Mesodermal cell (in vitro differentiated cells): ENCODE data around the gene URGCP.
"Not testable (repeated sequence)": the region's sequence is repeated elsewhere in the genome, so short reads cannot be mapped to it uniquely, and the experiment has no call there.

Experiments
- H3K27ac ChIP-seq: 2 replicates; pipeline ENCODE4 v1.7.0; 2013; ENCODE audit warnings: mild to moderate bottlenecking, low read depth, low read length, moderate library complexity; ENCODE audit not compliant: severe bottlenecking
- H3K36me3 ChIP-seq: 2 replicates; pipeline ENCODE4 v1.7.1; 2013; ENCODE audit warnings: mild to moderate bottlenecking, low read length, moderate library complexity; ENCODE audit not compliant: control insufficient read depth, insufficient read depth
- H3K4me1 ChIP-seq: one replicate; pipeline ENCODE4 v1.7.1; 2013; ENCODE audit warnings: mild to moderate bottlenecking, low read length; ENCODE audit not compliant: insufficient read depth, control insufficient read depth, poor library complexity, severe bottlenecking
- H3K4me3 ChIP-seq: 2 replicates; pipeline ENCODE4 v1.7.0; 2013; ENCODE audit warnings: low read length, control low read depth, mild to moderate bottlenecking; ENCODE audit not compliant: insufficient read depth, poor library complexity, severe bottlenecking; ENCODE audit errors: extremely low read depth
- H3K9me3 ChIP-seq: 2 replicates; pipeline ENCODE4 v1.7.1; 2013; ENCODE audit warnings: mild to moderate bottlenecking, low read length, moderate library complexity; ENCODE audit not compliant: control insufficient read depth
- WGBS, 2 experiments: methylation state at CpG; one replicate each; pipeline ENCODE4 v1.1.5; 2013; ENCODE audit warnings: missing lambda C conversion rate in 2 of 2; ENCODE audit not compliant: insufficient coverage in 2 of 2; 5-methylcytosine and 5-hydroxymethylcytosine counted together

Gene URGCP

GRCh38 chr7:43855176-43855575 is 51.2 kb downstream of the URGCP start:
- Histone ChIP-seq H3K4me1 (no peaks in the 10 kb centered on the region), H3K4me3 (no peak overlapping the region), H3K36me3 (no peaks in the 10 kb centered on the region), H3K9me3 (no peaks in the 10 kb centered on the region), H3K27ac (no peak overlapping the region)

GRCh38 chr7:43851805-43852204 is 54.6 kb downstream of the URGCP start:
- no peak overlapping the region for H3K27ac ChIP-seq
- 80% methylated on average over 1 of the region's 2 CpGs; no CpG with 5 or more reads in 1 of the 2 experiments for WGBS, 2 experiments
- H3K9me3 ChIP-seq = no peaks in the 10 kb centered on the region
- H3K36me3 ChIP-seq = no peaks in the 10 kb centered on the region
- no peaks in the 10 kb centered on the region for H3K4me1 ChIP-seq
- no peak overlapping the region for H3K4me3 ChIP-seq

DNA sequence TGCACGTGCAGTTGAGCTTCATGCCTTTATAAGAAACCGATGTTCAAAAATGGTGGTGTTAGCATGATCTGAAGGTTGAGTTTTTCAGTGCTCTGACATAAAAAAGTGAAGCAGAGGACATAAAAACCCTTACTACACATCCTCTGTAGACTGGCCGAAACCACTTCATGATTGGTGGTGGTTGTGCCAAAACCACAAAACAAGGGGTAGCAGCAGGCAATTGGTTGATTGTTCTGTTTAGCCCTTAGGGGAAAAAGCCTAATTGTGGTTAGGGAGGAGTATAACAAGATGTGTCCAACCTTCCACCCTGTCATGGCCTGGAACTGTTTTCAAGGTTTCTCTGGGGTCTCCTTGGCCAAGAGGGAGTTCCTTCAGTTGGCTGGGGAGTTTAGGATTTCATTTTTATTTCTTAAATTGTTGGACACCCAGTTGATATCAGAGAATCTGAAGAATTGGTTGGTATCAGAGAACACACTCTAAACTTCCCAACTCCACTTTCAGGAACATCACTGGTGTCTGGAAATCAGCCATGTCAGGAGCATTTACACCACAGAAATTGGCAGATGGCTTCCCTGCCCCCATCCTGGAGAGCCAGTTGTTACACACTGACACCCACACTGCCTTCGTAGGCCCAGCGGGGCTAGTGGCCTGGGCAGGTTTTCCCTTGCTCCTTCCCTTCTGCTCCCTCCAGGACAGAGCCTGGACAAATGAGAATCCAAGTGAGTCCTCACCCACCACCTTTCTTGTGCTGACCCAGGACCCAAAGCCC is 55.9 kb downstream of the URGCP start:
- WGBS, 2 experiments = 91 to 94% methylated on average over 3 of the region's 5 CpGs
- H3K4me1 ChIP-seq = no peaks in the 10 kb centered on the region
- no peak overlapping the region for H3K27ac ChIP-seq

GRCh38 chr7:43849047-43849446 is 57.3 kb downstream of the URGCP start:
- WGBS, 2 experiments = no CpG with 5 or more reads among the region's 2 CpGs
- H3K4me3 ChIP-seq = no peak overlapping the region
- no peak overlapping the region for H3K27ac ChIP-seq
- no peaks in the 10 kb centered on the region for H3K4me1 ChIP-seq
- no peaks in the 10 kb centered on the region for H3K36me3 ChIP-seq
- no peaks in the 10 kb centered on the region for H3K9me3 ChIP-seq

More for the DNA sequence above, 55.9 kb downstream of the URGCP start:
- no peaks in the 10 kb centered on the region for H3K9me3 ChIP-seq
- no peak overlapping the region for H3K4me3 ChIP-seq
- no peaks in the 10 kb centered on the region for H3K36me3 ChIP-seq

DNA sequence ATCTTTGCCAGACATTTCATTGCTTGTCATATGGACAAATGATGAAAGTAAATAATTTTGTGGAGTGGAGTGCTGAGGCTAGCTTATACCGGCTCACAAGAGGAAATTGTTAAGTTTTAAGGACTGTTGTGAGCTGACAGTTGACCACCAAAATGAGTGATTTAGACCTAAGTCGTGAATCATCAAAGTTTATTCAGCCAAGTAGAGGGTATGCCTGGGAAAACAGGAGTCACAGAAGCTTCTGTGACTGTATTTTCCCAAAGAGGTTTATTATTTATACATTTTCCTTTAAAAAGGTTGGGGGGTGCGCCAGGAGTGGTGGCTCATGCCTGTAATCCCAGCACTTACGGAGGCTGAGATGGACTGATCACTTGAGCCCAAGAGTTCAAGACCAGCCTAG is 58.9 kb downstream of the URGCP start:
- 83 to 92% methylated on average over 1 to 2 of the region's 4 CpGs for WGBS, 2 experiments
- H3K36me3 ChIP-seq = no peaks in the 10 kb centered on the region
- no peaks in the 10 kb centered on the region for H3K4me1 ChIP-seq
- H3K9me3 ChIP-seq = no peaks in the 10 kb centered on the region
- H3K4me3 ChIP-seq = no peak overlapping the region
- H3K27ac ChIP-seq = no peak overlapping the region

DNA sequence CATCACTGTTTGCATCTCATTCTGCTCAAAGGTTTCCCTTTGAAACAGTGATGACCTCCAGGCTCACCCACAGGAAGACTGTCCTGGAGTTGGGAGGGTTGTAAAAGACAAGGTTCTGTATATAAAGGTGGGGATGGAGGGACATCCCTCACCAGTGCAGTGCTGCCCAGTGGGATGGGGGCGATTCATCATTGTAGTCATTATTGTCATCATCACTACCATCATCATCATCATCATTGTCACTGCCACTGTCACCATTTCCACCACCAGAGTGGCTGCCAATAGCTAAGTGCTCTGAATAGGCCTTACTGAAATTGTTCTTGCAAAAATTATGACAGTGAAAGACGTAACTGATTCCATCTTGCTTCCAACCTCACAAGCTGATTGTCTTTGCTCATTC is 61.7 kb downstream of the URGCP start:
- no peaks in the 10 kb centered on the region for H3K9me3 ChIP-seq
- no peaks in the 10 kb centered on the region for H3K4me1 ChIP-seq
- WGBS, 2 experiments = 89% methylated on average over 2 of the region's 2 CpGs; no CpG with 5 or more reads in 1 of the 2 experiments
- H3K27ac ChIP-seq = no peak overlapping the region
- H3K36me3 ChIP-seq = no peaks in the 10 kb centered on the region
- H3K4me3 ChIP-seq = no peak overlapping the region

DNA sequence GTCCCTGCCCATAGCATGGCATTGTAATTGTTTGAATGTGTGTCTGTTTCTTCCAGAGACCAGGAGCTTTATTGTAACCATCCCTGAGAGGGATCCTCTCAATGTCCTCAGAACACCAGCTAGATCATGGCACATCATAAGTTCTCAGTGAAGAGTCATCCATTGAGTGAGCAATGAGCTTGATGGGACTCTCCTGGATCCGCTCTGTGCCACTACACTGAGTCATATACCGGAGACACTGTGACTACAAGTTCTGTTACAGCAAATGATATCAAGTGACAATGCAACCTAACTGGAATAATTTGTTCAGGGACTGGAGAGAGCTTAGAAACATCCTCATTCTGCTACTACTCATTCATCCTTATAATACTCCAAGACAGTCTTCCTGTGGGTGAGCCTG is 62.1 kb downstream of the URGCP start:
- Histone ChIP-seq H3K36me3 (no peaks in the 10 kb centered on the region), H3K4me1 (no peaks in the 10 kb centered on the region), H3K4me3 (no peak overlapping the region), H3K27ac (no peak overlapping the region), H3K9me3 (no peaks in the 10 kb centered on the region)
- WGBS, 2 experiments = 92% methylated on average over 2 of the region's 2 CpGs; no CpG with 5 or more reads in 1 of the 2 experiments

- no peaks in the 10 kb centered on the region for H3K9me3 ChIP-seq
- WGBS, 2 experiments = 90 to 97% methylated on average over 3 to 4 of the region's 4 CpGs
- H3K27ac ChIP-seq = no peak overlapping the region
- H3K36me3 ChIP-seq = no peaks in the 10 kb centered on the region
- no peaks in the 10 kb centered on the region for H3K4me1 ChIP-seq
- H3K4me3 ChIP-seq = no peak overlapping the region
These were observed 63.1 kb downstream of the URGCP start for GRCh38 chr7:43843296-43843695.

GRCh38 chr7:43838201-43838658 is 68.2 kb downstream of the URGCP start:
- no peak overlapping the region for H3K4me3 ChIP-seq
- no peaks in the 10 kb centered on the region for H3K36me3 ChIP-seq
- H3K9me3 ChIP-seq = no peaks in the 10 kb centered on the region
- no peak overlapping the region for H3K27ac ChIP-seq
- 91 to 92% methylated on average over 8 to 9 of the region's 9 CpGs for WGBS, 2 experiments
- no peaks in the 10 kb centered on the region for H3K4me1 ChIP-seq

- Histone ChIP-seq H3K36me3 (no peaks in the 10 kb centered on the region), H3K4me1 (no peaks in the 10 kb centered on the region), H3K4me3 (no peak overlapping the region), H3K27ac (no peak overlapping the region), H3K9me3 (peaks cover 14% of the 10 kb centered on the region)
- 93 to 94% methylated on average over 4 to 5 of the region's 8 CpGs for WGBS, 2 experiments
These were observed 71.7 kb downstream of the URGCP start for GRCh38 chr7:43834463-43835251.

DNA sequence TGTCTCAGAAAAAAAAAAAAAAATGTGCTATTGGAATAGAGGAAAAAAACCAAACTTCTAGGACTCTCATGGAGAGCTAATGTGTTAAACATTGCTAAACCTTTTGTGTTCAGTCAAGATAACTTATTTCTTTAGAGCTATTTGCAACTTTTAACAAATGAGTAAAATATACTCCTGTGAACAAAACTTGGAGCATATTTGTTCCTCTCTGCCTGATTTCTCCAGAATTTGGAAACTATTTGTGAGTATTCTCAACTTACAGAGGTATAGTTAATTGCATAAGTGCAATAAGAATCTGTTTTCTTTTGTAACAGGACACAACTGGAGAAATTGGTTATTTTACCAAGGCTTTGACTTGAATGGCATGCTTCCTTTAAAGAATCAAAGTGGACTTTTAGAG is 75.5 kb downstream of the URGCP start:
- H3K36me3 ChIP-seq, H3K4me3 ChIP-seq, H3K4me1 ChIP-seq, H3K27ac ChIP-seq: not testable (repeated sequence)
- H3K9me3 ChIP-seq = peaks cover 14% of the 10 kb centered on the region
